HG02943 (cell line): ENCODE measurements around the gene INHA.

Source experiments
- ATAC-seq: cut with Tn5 transposase; IDR thresholded peaks from one replicate; pipeline ENCODE4 v1.9.1; 2021; ENCODE audit warnings: mild to moderate bottlenecking, low read depth, moderate library complexity; ENCODE audit not compliant: unreplicated experiment

Gene INHA

DNA sequence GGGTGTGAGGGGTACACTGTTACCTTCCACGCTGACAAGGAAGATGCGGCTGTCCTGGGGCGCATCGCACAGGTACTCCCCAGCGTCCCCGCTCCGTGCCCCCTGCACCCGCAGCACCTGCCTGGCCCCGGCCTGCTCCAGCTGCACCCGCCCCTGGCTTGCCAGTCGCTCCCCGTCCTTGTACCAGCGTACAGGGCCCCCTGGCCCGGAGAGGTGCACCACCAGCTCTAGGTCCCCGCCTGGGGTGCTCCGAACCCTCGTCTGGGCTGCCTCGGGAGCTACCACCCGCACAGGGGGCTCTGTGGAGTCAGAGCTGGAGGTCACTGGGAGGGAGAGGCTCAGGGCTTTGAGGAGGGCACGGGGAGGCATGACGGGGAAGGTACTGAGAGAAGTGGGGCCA, 14.8 kb upstream of the INHA start:
- no peak for ATAC-seq

DNA sequence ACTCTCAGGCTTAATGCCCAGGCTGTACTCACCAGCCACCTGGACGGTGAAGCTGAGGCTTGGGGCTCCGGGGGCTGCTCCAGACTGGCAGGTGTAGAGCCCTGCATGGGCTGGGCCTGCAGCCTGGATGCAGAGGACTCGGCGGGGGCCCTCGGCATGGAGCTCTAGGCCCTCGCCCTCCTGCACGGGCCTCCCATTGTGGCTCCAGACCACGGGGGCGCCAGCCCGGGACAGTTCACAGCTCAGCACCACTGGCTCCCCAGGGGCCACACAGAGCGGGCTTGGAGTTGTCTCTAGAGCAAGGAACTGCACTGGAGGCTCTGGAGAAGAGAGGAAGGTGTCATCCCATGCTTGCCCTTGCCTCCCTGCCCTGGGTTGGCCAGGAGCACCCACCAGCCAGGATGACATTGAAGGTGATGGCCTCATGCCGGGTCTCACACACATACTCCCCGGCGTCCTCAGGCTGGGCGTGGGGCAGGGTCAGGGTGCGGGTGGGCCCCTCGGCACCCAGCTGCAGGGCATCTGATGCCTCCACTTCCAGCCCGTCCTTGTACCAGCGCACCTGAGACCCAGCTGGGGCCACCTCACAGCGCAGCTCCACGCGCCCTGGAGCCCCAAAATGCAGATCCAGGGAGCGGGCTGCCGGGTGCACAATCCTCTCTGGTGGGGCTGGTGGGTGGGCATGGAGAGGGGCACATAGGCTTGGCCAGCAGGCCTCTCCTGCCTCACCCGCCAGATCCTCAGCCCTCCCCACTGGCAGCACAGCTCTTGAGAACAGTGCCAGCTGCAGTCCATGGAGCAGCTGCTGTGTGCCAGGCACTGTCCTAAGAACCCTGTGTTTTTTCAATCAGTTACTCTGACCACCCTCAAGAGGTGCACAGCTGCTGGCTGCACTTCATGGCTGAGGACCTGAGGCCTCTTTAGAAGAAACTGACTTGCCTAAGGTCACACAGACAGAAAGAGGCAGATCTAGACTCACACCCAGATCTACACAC, 14.0 kb upstream of the INHA start:
- ATAC-seq: no peak

DNA sequence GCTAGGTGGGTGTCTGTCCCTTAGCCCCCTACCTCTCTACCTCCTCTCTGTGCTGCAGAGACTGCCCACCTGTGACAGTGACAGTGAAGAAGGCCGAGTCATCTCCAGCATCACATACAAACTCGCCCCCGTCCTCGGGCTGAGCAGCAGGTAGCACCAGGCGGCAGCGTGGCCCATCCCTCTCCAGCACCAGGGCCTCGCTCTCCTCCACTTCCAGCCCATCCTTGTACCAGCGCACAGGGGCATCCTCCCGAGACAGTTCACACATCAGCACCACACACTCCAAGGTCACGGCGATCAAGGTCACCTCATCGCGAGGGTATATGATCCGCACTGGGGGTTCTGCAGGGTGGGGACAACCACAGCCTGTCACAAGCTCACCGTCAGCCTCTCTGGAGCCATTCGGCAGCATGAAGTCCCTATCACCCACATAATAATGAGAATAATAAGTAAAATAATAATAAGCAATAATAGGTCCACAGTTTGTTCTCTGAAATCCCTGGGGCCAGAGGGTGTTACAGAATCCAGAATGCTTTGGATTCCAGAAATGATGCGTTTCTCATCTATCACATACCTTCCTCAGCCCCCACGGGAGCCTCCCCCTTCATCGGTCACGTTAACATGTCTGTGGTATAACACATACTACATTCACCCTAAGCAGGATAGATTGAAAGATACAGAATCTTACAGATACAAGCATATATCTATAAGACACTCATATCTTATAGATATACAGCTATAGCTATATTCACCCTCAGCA, 12.8 kb upstream of the INHA start:
- no peak for ATAC-seq

DNA sequence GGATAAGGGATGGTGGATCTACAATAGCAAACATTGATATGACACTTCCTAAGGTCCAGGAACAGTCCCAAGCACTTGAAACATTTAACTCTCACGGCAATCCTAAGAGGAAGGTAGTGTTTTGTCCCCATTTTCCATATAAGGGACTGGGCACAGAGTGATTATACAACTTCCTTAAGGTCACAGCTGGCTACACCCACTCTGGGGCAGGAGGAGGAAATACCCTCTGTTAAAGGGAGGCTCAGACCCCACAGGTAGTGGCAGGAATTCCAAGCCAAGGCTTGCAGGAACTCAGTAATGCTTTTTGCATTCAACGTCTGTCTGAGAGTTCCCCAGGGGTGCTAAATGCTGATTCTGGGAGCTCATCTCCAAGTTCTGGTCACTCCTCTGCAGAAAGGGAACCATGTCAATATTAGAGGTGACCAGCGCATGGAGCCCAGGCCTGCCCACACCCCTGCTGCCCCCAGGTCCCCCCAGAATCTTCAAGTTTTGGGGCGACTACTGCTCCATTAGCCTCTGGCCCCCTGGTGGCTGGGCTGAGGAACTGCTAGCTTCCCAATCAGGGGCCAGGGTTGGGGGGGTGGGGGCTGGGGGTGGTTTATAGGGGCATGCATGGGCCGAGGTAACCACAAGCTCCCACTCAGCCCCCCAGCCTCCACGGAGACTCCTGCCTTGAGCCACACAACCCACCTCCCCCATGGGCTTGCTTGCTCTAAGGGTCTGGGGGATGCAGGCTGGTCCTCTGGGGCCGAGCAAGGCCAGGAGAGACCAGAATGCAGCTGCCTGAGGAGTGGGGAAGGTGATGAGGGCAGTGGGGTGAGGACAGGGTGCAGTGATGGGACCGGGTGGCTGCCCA, 11.8 kb upstream of the INHA start:
- ATAC-seq: no peak

DNA sequence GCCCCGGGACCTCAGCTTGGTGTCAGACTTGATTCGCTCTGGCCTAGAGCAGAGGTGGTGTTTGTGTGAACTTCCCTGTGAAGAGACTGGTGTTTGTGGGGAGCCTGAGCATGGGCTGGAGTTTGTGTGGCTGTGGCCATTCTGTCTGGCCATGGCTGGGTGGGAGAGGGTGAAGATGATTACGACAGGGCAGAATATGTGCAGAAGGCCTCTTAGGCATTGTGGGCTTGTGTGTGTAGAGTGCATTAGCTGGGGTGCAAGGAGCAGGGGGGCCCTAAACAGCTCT, 11.3 kb upstream of the INHA start:
- no peak for ATAC-seq

DNA sequence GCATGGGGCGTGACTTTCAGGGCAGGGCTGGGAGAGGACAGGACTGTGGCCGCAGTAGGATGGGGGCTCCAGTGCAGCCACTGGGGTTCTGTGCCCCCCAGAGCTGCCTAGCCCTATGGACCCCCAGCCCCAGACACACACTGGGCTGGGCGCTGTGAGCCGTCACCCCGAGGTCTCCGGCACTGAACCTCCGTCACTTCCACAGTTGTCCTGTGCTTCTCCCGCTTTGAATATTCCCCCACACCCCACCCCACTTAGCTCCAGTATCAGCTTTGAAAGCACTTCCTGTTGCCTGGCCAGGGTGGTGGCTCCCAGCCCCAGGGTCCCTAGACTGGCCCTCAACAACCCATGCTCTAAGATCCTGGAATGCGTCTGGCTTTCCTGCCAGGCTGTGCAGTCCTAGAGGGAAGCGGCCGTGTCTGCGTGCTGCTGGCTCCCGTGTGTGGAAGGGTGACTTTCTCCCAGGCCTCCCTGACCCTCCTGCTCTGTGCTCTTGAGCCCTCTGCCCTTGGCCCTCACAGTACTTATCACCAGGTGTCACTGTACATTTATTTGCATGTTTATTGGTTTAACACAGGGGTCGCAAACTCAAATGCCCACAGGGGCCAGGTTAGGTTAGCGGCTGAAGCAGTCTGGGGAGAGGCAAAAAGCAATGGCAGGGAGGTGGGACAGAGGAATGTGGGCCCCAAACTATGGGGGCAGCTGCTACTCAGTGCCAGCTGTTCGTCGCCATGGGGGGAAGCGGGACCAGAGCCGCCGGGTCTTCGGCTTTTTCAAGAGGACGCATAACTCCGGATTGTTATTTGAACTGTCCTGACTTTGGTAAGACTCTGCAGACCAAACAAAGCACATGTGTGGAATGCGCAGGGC, 10.7 kb upstream of the INHA start:
- no peak for ATAC-seq

DNA sequence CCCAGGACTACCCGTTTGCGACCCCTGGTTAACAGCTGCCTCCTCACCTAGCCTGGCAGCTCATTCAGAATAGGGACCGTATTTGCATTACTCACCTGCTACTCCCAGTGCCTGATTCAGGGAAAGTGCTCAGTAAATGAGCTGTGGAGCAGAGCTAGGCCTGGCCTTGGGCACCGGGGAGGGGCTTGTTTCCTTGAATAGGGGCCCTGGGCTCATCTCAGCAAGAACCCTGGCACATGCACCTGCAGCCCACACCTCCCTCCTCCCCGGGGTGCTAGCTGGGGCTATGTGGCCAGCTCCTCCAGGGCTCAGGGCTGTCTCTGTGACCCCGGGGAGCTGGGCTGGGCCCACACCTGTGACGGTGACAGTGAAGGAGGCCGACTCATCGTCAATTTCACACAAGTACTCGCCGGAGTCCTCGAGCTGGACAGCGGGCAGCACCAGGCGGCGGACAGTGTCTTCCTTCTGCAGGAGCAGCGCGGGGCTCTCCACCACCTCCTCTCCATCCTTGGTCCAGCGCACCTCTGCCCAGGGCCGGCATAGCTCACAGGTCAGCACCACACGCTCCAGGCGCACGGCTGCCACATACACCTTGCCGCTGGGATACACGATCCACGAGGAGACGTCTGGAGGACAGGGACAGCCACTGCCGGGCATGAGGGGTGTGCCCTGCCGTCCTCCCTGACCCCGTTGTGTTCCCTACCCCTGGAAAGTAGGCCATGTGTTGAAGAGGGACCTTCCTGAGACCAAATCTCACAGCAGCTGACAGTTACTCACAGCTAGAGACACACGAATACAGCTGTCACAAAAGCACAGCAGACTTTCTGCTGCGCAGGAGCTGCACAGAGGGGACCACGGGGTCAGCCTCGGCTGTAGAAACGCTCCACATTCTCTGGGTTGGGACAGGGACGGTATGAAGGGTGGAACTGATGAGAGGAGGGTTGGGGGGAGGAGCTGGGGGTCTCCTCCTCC, 9.8 kb upstream of the INHA start:
- ATAC-seq: no peak

DNA sequence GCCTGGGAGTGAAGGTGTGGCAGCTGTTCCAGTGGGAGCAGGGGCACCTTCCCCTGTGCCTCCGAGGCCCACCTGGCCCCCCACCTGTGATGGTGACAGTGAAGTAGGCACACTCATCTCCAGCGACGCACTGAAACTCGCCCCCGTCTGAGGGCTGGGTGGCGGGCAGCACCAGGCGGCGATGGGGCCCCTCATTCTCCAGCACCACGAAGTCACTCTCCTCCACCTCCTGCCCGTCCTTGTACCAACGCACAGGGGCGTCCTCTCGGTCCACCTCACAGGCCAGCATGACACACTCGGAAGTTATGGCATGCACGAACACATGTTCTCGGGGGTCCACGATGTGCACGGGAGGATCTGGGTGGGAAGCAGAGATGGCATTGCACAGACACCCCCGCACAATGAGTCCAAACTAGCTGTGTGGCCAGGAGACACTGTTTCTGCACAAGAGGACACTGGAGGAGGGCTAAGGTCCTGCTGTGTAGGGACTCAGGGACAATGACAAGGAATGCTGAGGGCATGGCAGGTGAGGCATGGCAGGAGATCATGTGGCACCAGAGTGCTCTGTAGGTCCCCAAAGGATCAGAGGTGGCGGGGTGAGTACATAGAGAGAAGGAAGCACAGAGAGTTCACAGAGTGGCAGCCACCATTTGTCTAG, 8.7 kb upstream of the INHA start:
- no peak for ATAC-seq

DNA sequence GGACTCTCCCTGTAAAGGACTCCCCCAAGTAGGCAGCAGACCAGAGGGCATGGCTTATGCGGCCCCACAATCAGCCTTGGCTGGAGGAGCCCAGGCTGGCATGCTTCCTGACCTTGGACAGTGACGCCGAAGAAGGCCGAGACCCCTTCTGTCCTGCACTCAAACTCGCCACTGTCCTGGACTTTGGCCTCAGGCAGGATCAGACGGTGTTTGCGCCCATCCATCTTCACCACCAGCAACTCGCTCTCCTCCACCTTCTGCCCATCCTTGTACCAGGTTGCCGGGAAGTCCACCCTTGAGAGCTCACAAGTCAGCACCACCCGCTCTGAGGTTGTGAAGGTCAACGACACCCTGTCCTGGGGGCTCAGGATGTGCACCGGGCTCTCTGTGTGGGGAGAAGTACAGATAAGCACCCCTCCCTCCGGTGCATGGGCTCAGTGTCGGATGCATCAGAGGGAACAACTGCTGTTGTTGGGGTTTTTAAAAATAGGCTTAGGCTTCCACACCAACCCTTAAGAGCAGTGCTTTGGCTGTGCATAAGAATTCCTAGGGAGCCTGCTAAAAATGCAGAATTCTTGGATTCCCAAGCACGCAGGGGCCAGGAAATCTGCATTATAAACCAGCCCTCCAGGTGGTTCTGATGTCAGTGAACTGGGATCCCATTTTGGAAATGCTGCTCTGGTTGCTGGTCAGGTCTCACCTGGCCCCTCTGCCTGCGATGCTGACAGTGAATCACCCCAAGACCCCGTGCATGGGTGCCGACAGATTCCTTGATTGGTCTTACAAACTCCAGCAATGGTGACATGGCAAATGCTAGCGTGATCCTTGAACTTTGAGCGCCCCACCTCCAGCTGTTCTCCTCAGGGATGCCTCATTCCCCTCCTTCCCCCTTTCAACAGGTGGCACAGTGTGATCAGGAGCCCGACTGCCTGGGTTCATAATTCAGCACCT, 6.7 kb upstream of the INHA start:
- no peak for ATAC-seq

DNA sequence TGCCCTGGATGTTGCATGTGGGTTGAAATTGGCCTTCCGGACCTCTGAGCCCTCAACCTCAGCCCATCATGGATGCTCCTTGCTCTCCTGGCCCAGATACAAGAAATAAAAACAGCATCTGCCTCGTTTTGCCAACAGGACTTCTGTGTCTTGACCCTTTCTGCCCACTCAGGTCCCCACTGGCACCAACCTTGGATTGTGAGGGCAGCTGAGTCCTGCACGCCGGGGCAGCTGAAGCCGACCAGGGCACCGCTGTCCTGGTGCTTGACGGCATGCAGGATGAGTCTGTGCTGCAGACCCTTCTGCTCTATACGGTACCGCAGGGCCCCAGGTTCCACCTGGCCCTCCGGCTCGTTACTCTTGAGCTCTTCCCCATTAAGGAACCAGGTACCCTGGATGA, 5.5 kb upstream of the INHA start:
- ATAC-seq: no peak

DNA sequence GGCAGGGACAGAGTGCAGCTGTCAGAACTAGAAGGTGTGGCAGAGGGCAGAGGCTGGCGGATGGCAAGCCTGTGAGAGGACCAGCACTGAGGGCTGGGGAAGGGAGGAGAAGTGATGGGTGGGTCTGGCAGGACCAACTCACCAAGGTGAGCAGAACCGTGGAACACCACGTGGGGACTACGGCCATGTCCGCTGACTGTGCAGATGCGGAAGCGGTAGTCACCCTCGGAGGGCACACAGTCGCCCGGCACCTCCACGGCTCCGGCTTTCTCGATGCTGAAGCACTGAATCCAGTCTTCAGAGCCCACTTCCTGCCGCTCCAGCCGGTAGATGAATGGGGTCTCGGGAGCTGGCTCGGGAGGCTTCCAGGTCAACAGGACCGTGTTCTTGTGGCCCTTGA, 5.0 kb upstream of the INHA start:
- no peak for ATAC-seq

DNA sequence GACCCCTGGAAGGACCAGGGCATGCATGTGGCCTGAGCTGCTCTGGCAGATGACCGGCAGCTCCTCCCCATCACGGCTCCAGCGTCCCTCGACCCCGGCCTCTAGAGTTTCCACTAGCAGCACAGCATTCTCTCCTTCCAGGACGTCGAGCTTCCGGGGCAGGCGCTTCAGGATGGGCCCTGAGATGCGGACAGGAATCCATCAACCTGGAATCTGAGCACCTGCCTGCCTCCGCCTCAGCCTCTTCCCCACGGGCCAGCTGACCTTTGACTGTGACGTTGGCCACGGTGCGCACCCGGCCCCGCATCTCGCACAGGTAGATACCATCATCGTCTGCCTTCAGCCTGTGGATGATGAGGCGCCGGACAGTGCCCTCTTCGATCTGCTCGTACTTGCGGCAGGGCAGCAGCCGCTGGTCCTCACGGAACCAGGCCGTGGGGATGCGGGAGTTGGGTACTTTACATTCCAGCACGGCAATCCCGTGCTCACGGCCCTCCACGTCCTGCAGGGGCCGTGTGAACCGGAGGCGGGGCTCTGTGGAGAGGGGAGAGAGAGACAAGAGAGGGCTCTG, 4.2 kb upstream of the INHA start:
- ATAC-seq: no peak

DNA sequence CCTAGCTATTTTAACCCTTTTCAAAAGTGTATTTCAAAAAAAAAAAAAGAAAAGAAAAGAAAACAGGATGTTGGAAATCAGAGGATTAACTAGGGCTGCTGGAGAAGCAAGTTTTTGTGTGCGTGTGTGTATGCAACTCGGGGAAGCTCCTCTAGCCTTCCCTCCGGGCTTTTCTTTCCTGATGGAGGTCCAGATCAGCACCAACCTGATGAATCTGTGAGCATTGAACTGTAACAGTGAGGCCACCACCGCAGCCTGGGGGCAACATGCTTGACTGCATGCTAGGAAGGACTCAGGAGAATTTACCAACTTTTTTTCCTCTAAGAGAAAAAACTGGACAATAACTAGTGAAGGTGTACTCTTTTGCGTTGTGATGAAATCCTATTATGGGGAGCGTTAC, 3.1 kb upstream of the INHA start:
- ATAC-seq: no peak

DNA sequence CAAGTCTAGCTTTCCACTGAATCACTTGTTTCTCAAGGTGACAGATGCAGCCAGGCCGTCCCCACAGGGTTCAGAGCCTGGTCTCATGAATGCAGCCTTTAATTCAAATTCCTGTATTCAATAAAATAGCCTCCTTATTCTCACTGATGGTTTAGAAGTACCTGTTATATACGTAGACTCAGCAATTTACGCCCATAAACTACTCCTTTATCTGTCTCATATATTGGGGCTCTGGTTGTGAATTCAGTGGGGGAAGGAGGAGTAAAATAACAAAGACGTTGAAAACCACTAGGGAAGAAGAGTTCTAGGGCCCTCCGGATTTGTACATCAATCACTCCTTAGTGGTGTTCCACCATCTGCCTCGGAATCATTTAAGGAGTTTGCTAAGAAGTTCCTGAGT, 2.5 kb upstream of the INHA start:
- ATAC-seq: no peak

DNA sequence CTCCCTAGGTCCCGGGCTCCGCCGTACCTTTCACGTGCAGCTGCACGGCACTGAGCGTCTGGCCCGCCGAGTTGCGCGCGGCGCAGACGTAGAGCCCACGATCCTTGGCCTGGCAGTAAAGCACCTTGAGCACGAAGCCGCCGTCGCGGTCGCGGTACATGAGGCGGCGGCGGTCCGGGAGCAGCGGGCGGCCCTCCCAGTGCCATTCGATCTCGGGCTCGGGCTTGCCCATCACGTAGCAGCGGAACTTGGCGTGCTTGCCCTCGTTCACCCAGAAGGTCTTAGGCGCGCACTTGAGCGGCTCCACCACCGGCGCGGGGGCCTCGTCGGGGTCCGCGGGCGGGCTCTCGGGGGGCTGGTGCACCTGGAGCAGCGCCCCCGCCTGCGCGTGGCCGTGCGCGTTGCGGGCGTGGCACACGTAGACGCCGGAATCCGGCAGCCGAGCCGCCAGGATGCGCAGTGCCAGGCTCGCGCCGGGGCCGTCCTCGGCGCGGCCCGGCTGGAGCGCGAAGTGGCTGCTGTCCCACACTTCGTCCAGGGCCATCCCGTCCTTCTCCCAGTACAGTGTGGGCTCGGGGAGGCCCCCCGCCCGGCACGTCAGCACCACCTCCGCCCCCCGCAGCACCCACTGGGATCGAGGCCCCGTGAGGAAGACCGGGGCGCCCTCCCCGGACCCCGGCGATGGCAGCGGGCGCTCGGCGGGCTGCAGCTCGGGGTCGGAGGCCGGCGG, 1.8 kb upstream of the INHA start:
- ATAC-seq: no peak

DNA sequence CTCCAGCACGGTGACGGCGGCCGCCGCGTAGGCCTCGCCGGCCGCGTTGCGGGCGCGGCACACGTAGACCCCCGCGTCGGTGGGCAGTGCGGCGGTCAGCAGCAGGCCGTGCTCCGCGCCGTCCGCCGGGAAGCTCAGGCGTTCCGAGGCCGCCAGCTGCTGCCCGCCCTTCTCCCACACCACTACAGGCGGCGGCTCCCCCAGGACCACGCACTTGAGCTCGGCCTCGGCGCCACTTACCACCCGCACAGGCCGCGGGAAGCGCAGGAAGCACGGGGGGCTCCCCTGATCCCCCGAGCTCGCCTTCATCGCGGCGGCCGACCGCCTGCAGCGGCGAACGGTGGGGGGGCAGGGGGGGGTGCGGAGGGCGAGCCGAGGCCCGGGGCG, 1.2 kb upstream of the INHA start:
- no peak for ATAC-seq
